HG03575 (cell line): ENCODE measurements around the gene KCNE2.
"Not testable (repeated sequence)": the region's sequence is repeated elsewhere in the genome, so short reads cannot be mapped to it uniquely, and the experiment has no call there.

Experiments
- ATAC-seq: cut with Tn5 transposase; IDR thresholded peaks from one replicate; pipeline ENCODE4 v1.9.1; 2021; ENCODE audit not compliant: unreplicated experiment, insufficient number of reproducible peaks, low FRiP score; ENCODE audit errors: extremely low read depth

The KCNE2 gene

GRCh38 chr21:34348890-34349519 lies 14.8 kb upstream of the KCNE2 start:
- no peak for ATAC-seq

GRCh38 chr21:34351786-34352241 lies 12.0 kb upstream of the KCNE2 start:
- no peak for ATAC-seq

- ATAC-seq, result no peak
These were observed 11.2 kb upstream of the KCNE2 start for GRCh38 chr21:34352556-34352955.

GRCh38 chr21:34353182-34353581 lies 10.6 kb upstream of the KCNE2 start:
- no peak for ATAC-seq

- no peak for ATAC-seq
These were observed 9.0 kb upstream of the KCNE2 start for GRCh38 chr21:34354836-34355235.

GRCh38 chr21:34355570-34355969 lies 8.2 kb upstream of the KCNE2 start:
- ATAC-seq, result no peak

GRCh38 chr21:34357889-34358288 lies 5.9 kb upstream of the KCNE2 start:
- ATAC-seq, result no peak

GRCh38 chr21:34358866-34359265 lies 4.9 kb upstream of the KCNE2 start:
- ATAC-seq, result no peak

- no peak for ATAC-seq
These were observed 3.1 kb upstream of the KCNE2 start for GRCh38 chr21:34360488-34361241.

GRCh38 chr21:34362136-34362444 lies 1.7 kb upstream of the KCNE2 start:
- ATAC-seq, result no peak

- ATAC-seq, result no peak
These were observed 1.1 kb upstream of the KCNE2 start for GRCh38 chr21:34362670-34363069.

GRCh38 chr21:34364921-34365320 lies 1.1 kb downstream of the KCNE2 start:
- no peak for ATAC-seq

- ATAC-seq, result no peak
These were observed 2.0 kb downstream of the KCNE2 start for GRCh38 chr21:34365809-34366208.

- ATAC-seq, result no peak
These were observed 3.6 kb downstream of the KCNE2 start for GRCh38 chr21:34367320-34367935.

GRCh38 chr21:34369741-34370140 lies 5.9 kb downstream of the KCNE2 start:
- no peak for ATAC-seq

GRCh38 chr21:34372321-34372720 lies 8.5 kb downstream of the KCNE2 start:
- ATAC-seq, result no peak

GRCh38 chr21:34374462-34374861 lies 10.7 kb downstream of the KCNE2 start:
- not testable (repeated sequence) for ATAC-seq

GRCh38 chr21:34374940-34375618 lies 11.3 kb downstream of the KCNE2 start, which contains the start of gene SMIM11:
Gene SMIM11 (plus strand): TSS chr21:34375507. CDS start chr21:34379505, 3,998 bp downstream.
- ATAC-seq, result peak; percentile 74

GRCh38 chr21:34375619-34375972 lies 11.8 kb downstream of the KCNE2 start:
- ATAC-seq, result not testable (repeated sequence)

GRCh38 chr21:34383138-34383537 lies 19.3 kb downstream of the KCNE2 start:
- ATAC-seq, result not testable (repeated sequence)
